Kidney capillary endothelial cell (primary cell): ENCODE data around the gene RPL36.
"Not testable (repeated sequence)": the region's sequence is repeated elsewhere in the genome, so short reads cannot be mapped to it uniquely, and the experiment has no call there.

Source experiments
- DNase-seq: peaks from one replicate; pipeline ENCODE4 v3.0.0-alpha.2; 2018; ENCODE audit warnings: low spot score

RPL36 gene

GRCh38 chr19:5706876-5707573, 16.9 kb downstream of the RPL36 start:
- DNase-seq: no peak

- no peak for DNase-seq
Measured at GRCh38 chr19:5707576-5708575, 17.8 kb downstream of the RPL36 start.

- DNase-seq: no peak
Measured at GRCh38 chr19:5711025-5711424, 20.9 kb downstream of the RPL36 start.

- no peak for DNase-seq
Measured at GRCh38 chr19:5711713-5712161, 21.6 kb downstream of the RPL36 start.

- no peak for DNase-seq
Measured at GRCh38 chr19:5713228-5713627, 23.1 kb downstream of the RPL36 start.

GRCh38 chr19:5714816-5715215, 24.7 kb downstream of the RPL36 start:
- DNase-seq: no peak

- no peak for DNase-seq
Measured at GRCh38 chr19:5717215-5717935, 27.3 kb downstream of the RPL36 start.

- no peak for DNase-seq
Measured at GRCh38 chr19:5718037-5718578, 28.0 kb downstream of the RPL36 start.

GRCh38 chr19:5718579-5719273, 28.6 kb downstream of the RPL36 start:
- peak; percentile 49 for DNase-seq

- DNase-seq: peak; percentile 7
Measured at GRCh38 chr19:5719274-5719960, 29.3 kb downstream of the RPL36 start.

GRCh38 chr19:5719961-5720790, 30.1 kb downstream of the RPL36 start, which contains the start of the genes CATSPERD and LONP1:
Gene CATSPERD (plus strand): TSS chr19:5720637. CDS start chr19:5720738, 101 bp downstream.
Gene LONP1 (minus strand): TSS chr19:5720146. CDS start chr19:5720132, 14 bp downstream.
- DNase-seq: peak; percentile 98

- no peak for DNase-seq
Measured at GRCh38 chr19:5727453-5728050, 37.5 kb downstream of the RPL36 start.

- not testable (repeated sequence) for DNase-seq
Measured at GRCh38 chr19:5733172-5733571, 43.1 kb downstream of the RPL36 start.

GRCh38 chr19:5738423-5738822, 48.3 kb downstream of the RPL36 start:
- no peak for DNase-seq
